WI38 (cell line): Measurements from ENCODE around the gene LATS1.

ENCODE experiments used
- H3K4me3 ChIP-seq: 2 replicates; pipeline ENCODE4 v1.5.1; 2011; ENCODE audit warnings: low read depth, mild to moderate bottlenecking, control low read depth, low read length
- TF ChIP-seq, protein P1 (sequence below): IDR thresholded peaks from 2 replicates; pipeline ENCODE4 v1.5.1; 2012; ENCODE audit warnings: low read depth, mild to moderate bottlenecking, control low read depth, low read length

LATS1 gene

DNA sequence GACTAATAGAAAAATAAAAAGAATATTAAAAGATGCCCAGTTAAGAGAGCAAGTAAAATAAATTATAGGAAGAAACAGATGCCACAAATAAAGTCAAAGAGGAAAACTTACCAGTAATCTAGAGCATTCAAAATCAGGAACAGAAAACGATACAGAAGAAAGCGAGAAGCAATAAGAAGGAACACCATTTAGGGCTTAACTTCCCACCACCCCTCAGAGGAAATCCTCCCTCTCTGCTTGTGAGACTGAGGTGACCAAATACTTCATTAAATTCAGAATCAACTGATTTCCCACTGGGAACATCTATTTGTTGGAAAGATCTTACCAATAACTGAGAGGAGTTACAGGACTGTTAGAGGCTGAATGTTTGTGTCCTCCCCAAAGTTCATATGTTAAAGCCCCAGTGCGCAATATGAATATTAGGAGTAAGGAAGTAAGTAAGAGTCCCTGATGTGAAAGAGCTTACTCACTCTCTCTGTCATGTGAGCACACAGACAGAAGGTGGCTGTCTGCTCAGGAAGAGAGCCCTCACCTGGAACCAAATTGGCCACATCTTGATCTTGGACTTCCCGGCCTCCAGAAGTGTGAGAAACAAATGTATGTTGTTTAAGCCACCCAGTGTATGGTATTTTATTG is 88.9 kb downstream of the LATS1 start:
- H3K4me3 ChIP-seq = no peak overlapping the region
- TF ChIP-seq, protein P1, sequence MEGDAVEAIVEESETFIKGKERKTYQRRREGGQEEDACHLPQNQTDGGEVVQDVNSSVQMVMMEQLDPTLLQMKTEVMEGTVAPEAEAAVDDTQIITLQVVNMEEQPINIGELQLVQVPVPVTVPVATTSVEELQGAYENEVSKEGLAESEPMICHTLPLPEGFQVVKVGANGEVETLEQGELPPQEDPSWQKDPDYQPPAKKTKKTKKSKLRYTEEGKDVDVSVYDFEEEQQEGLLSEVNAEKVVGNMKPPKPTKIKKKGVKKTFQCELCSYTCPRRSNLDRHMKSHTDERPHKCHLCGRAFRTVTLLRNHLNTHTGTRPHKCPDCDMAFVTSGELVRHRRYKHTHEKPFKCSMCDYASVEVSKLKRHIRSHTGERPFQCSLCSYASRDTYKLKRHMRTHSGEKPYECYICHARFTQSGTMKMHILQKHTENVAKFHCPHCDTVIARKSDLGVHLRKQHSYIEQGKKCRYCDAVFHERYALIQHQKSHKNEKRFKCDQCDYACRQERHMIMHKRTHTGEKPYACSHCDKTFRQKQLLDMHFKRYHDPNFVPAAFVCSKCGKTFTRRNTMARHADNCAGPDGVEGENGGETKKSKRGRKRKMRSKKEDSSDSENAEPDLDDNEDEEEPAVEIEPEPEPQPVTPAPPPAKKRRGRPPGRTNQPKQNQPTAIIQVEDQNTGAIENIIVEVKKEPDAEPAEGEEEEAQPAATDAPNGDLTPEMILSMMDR = no peak

DNA sequence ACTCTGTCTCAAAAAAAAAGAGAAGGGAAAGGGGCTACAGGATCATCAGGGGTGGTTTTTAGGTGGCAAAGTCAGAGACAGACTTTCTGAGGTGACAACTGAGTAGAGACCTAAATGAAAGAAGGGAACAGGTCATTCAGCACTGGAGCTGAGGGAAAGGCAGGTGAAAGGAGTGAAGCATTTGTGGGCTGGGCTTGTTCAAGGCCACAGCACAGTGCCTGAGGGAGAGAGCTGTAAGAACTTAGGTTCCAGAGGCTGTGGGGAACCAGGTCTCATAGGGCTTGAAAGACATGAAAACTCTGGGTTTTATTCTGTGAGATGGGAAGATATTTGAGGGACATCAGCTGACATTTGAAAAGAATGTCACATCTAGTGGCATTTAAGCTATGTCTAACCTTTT is 90.2 kb downstream of the LATS1 start:
- no peak overlapping the region for H3K4me3 ChIP-seq
- TF ChIP-seq, protein P1 = no peak

DNA sequence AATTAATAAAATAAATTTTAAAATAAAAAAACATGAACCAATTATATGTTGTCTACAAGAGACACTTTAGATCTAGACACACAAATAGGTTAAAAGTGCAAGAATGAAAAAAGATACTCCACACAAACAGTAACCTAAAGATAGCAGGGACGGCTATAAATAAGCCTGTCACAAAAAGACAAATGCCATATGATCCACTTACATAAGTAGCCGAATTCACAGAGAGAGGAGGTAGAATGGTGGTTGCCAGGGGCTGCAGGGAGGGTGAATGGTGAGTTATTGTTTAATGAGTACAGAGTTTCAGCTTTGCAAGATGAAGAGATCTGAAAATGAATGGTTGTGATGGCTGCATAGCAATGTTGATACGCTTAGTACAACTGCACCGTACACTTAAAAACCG is 102.1 kb downstream of the LATS1 start:
- no peak overlapping the region for H3K4me3 ChIP-seq
- TF ChIP-seq, protein P1 = no peak

DNA sequence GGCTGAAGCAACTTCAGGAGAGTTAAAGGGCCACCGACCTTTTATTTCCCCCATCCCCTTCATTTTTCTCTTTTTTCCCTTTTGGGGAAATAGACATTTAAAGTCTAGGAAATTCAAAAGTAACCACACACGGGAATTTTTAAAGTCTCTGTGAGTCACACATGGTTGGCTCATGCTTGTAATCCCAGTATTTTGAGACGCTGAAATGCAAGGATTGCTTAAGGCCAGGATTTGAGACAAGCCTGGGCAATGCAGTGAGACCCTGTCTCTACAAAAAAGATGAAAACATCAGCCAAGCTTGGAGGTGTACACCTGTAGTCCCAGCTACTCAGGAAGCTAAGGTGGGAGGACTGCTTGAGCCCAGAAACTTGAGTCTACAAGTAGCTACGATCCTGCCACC is 103.6 kb downstream of the LATS1 start:
- no peak overlapping the region for H3K4me3 ChIP-seq
- TF ChIP-seq, protein P1 = no peak

GRCh38 chr6:149608381-149608982 is 109.4 kb downstream of the LATS1 start:
- H3K4me3 ChIP-seq = no peak overlapping the region
- TF ChIP-seq, protein P1 = no peak
